CD8-positive, alpha-beta memory T cell (primary cell): ENCODE results near the gene SLC2A13. TPM values are rescaled to one million over a fixed set of nuclear protein-coding genes. Genes with fewer than 3 reads are reported as not detected.
"Not testable (repeated sequence)": the region's sequence is repeated elsewhere in the genome, so short reads cannot be mapped to it uniquely, and the experiment has no call there.

ENCODE experiments used
- CTCF ChIA-PET: fragments of 350-600 bp; sonication (Branson Sonifier 250); formaldehyde crosslinking; loops from one replicate; lab custom pipeline; 2021; ENCODE audit warnings: antibody characterized with exemption; lab: Charles Lee
- POLR2A ChIA-PET: fragments of 350-600 bp; sonication (Branson Sonifier 250); formaldehyde crosslinking; loops from one replicate; lab custom pipeline; 2021; ENCODE audit warnings: antibody characterized with exemption; lab: Charles Lee
- DNase-seq, 5 donors: peaks; one replicate each; pipeline versions ENCODE4 v3.0.0 to v3.0.0-alpha.2; 2020 to 2022; ENCODE audit warnings: mixed read lengths in 1 of 5
- H3K27ac ChIP-seq: one replicate; pipeline ENCODE4 v1.7.0; 2013; ENCODE audit warnings: low read depth, mild to moderate bottlenecking, low read length, moderate library complexity
- H3K27me3 ChIP-seq: 2 replicates; pipeline ENCODE4 v1.7.0; 2013; ENCODE audit warnings: low read length, mild to moderate bottlenecking; ENCODE audit not compliant: insufficient read depth, poor library complexity, severe bottlenecking
- H3K36me3 ChIP-seq: 2 replicates; pipeline ENCODE4 v1.7.0; 2013; ENCODE audit warnings: mild to moderate bottlenecking, low read length, moderate library complexity; ENCODE audit not compliant: insufficient read depth
- H3K4me1 ChIP-seq: 2 replicates; pipeline ENCODE4 v1.7.0; 2013; ENCODE audit warnings: mild to moderate bottlenecking, low read length, moderate library complexity; ENCODE audit not compliant: insufficient read depth
- H3K4me3 ChIP-seq: 2 replicates; pipeline ENCODE4 v1.7.0; 2013; ENCODE audit warnings: mild to moderate bottlenecking, low read length
- H3K9me3 ChIP-seq: 2 replicates; pipeline ENCODE4 v1.7.0; 2013; ENCODE audit warnings: mild to moderate bottlenecking, low read length
- H3K27ac Mint-ChIP-seq, 8 donors: one replicate each; pipeline ENCODE4 v1.8.0; 2020 to 2021; ENCODE audit warnings: mixed read lengths in 8 of 8, mild to moderate bottlenecking in 6 of 8, inconsistent platforms in 3 of 8, moderate library complexity in 3 of 8
- H3K27me3 Mint-ChIP-seq, 2 donors: one replicate each; pipeline ENCODE4 v1.8.0; 2020 to 2021; ENCODE audit warnings: mixed read lengths in 2 of 2, mild to moderate bottlenecking in 1 of 2, moderate library complexity in 1 of 2
- H3K36me3 Mint-ChIP-seq, 3 donors: one replicate each; pipeline ENCODE4 v1.8.0; 2020 to 2021; ENCODE audit warnings: mixed read lengths in 3 of 3, inconsistent platforms in 1 of 3, mild to moderate bottlenecking in 1 of 3
- H3K4me1 Mint-ChIP-seq, 3 donors: one replicate each; pipeline ENCODE4 v1.8.0; 2020 to 2021; ENCODE audit warnings: mixed read lengths in 3 of 3, inconsistent platforms in 1 of 3, mild to moderate bottlenecking in 1 of 3
- H3K4me3 Mint-ChIP-seq, 7 donors: one replicate each; pipeline ENCODE4 v1.8.0; 2020 to 2021; ENCODE audit warnings: mixed read lengths in 7 of 7, mild to moderate bottlenecking in 6 of 7, moderate library complexity in 4 of 7, inconsistent platforms in 2 of 7
- H3K9me3 Mint-ChIP-seq, 5 donors: one replicate each; pipeline ENCODE4 v1.8.0; 2020 to 2022; ENCODE audit warnings: mixed read lengths in 5 of 5, mild to moderate bottlenecking in 3 of 5, moderate library complexity in 2 of 5, inconsistent platforms in 1 of 5
- polyA plus RNA-seq: library from polyadenylated mRNA; unstranded; fragments of 300-500 nt; fragmentation: Illumina TruSeq; gene quantifications from one replicate; pipeline ENCODE4 v1.2.3, GENCODE V29; 2021
- total RNA-seq, 2 experiments: library from RNA; stranded (reverse); gene quantifications; one replicate each; pipeline ENCODE4 v1.2.3, GENCODE V29; 2021

The SLC2A13 gene
- total and polyA plus RNA-seq, 3 experiments from 2014 or later = 2.1 to 6.5 (median 6.3) TPM

GRCh38 chr12:39772821-39773259, 333.0 kb downstream of the SLC2A13 start:
- Mint-ChIP-seq H3K4me3 (no peak overlapping the region), H3K27ac (no peak overlapping the region), H3K4me1 (no peaks in the 10 kb centered on the region), H3K27me3 (no peaks in the 10 kb centered on the region), H3K36me3 (no peaks in the 10 kb centered on the region), H3K9me3 (no peaks in the 10 kb centered on the region)
- H3K27ac ChIP-seq = no peak overlapping the region
- CTCF ChIA-PET = no interaction called here
- no peaks in the 10 kb centered on the region for H3K36me3 ChIP-seq
- H3K9me3 ChIP-seq = no peaks in the 10 kb centered on the region
- POLR2A ChIA-PET = no interaction called here
- H3K4me1 ChIP-seq = no peaks in the 10 kb centered on the region
- H3K27me3 ChIP-seq = no peaks in the 10 kb centered on the region
- no peak overlapping the region for H3K4me3 ChIP-seq
- DNase-seq = no peak

GRCh38 chr12:39771456-39771855, 334.4 kb downstream of the SLC2A13 start:
- Mint-ChIP-seq H3K27ac (peak overlapping the region in 1 of 8 donors; percentile 19), H3K36me3 (no peaks in the 10 kb centered on the region), H3K9me3 (no peaks in the 10 kb centered on the region), H3K4me3 (no peak overlapping the region), H3K27me3 (no peaks in the 10 kb centered on the region), H3K4me1 (no peaks in the 10 kb centered on the region)
- H3K27ac ChIP-seq = no peak overlapping the region
- H3K9me3 ChIP-seq = no peaks in the 10 kb centered on the region
- no peak overlapping the region for H3K4me3 ChIP-seq
- DNase-seq = no peak
- no peaks in the 10 kb centered on the region for H3K4me1 ChIP-seq
- CTCF ChIA-PET = no interaction called here
- no peaks in the 10 kb centered on the region for H3K27me3 ChIP-seq
- no peaks in the 10 kb centered on the region for H3K36me3 ChIP-seq
- POLR2A ChIA-PET = no interaction called here

GRCh38 chr12:39764944-39765560, 340.8 kb downstream of the SLC2A13 start:
- no peak overlapping the region for H3K4me3 ChIP-seq
- POLR2A ChIA-PET = no interaction called here
- DNase-seq = peak in 1 of 5 donors; percentile 1
- H3K4me1 Mint-ChIP-seq = no peaks in the 10 kb centered on the region
- no peaks in the 10 kb centered on the region for H3K9me3 Mint-ChIP-seq
- CTCF ChIA-PET = no interaction called here
- no peaks in the 10 kb centered on the region for H3K36me3 ChIP-seq
- H3K27ac ChIP-seq = no peak overlapping the region
- H3K4me3 Mint-ChIP-seq = no peak overlapping the region
- H3K27me3 ChIP-seq = no peaks in the 10 kb centered on the region
- no peak overlapping the region for H3K27ac Mint-ChIP-seq
- no peaks in the 10 kb centered on the region for H3K27me3 Mint-ChIP-seq
- peaks cover 0 to 11% (median 6%) of the 10 kb centered on the region in 3 donors for H3K36me3 Mint-ChIP-seq
- H3K4me1 ChIP-seq = no peaks in the 10 kb centered on the region
- H3K9me3 ChIP-seq = no peaks in the 10 kb centered on the region

GRCh38 chr12:39763890-39764169, 342.1 kb downstream of the SLC2A13 start:
- Histone ChIP-seq H3K27ac (no peak overlapping the region), H3K4me3 (no peak overlapping the region), H3K9me3 (no peaks in the 10 kb centered on the region), H3K36me3 (no peaks in the 10 kb centered on the region), H3K27me3 (no peaks in the 10 kb centered on the region), H3K4me1 (no peaks in the 10 kb centered on the region)
- ChIA-PET CTCF (no interaction called here), POLR2A (no interaction called here)
- DNase-seq = no peak
- Mint-ChIP-seq H3K36me3 (peaks cover 0 to 14% (median 8%) of the 10 kb centered on the region in 3 donors), H3K9me3 (no peaks in the 10 kb centered on the region), H3K4me3 (no peak overlapping the region), H3K27me3 (no peaks in the 10 kb centered on the region), H3K27ac (no peak overlapping the region), H3K4me1 (no peaks in the 10 kb centered on the region)

- ChIA-PET POLR2A (no interaction called here), CTCF (no interaction called here)
- no peak for DNase-seq
- H3K27ac Mint-ChIP-seq = no peak overlapping the region
- no peaks in the 10 kb centered on the region for H3K9me3 Mint-ChIP-seq
- Histone ChIP-seq H3K4me1 (no peaks in the 10 kb centered on the region), H3K27ac (no peak overlapping the region), H3K36me3 (no peaks in the 10 kb centered on the region), H3K4me3 (no peak overlapping the region), H3K27me3 (no peaks in the 10 kb centered on the region), H3K9me3 (no peaks in the 10 kb centered on the region)
- H3K27me3 Mint-ChIP-seq = no peaks in the 10 kb centered on the region
- H3K4me3 Mint-ChIP-seq = no peak overlapping the region
- H3K4me1 Mint-ChIP-seq = no peaks in the 10 kb centered on the region
- H3K36me3 Mint-ChIP-seq = peaks cover 0 to 14% (median 8%) of the 10 kb centered on the region in 3 donors
Measured at GRCh38 chr12:39763071-39763889, 342.6 kb downstream of the SLC2A13 start.

- Histone ChIP-seq H3K9me3 (no peaks in the 10 kb centered on the region), H3K4me3 (no peak overlapping the region), H3K27ac (no peak overlapping the region), H3K4me1 (no peaks in the 10 kb centered on the region), H3K36me3 (no peaks in the 10 kb centered on the region), H3K27me3 (no peaks in the 10 kb centered on the region)
- ChIA-PET POLR2A (no interaction called here), CTCF (no interaction called here)
- Mint-ChIP-seq H3K27me3 (peaks cover 0 to under 1% of the 10 kb centered on the region in 2 donors), H3K36me3 (peaks cover 2 to 5% (median 4%) of the 10 kb centered on the region in 3 donors), H3K27ac (no peak overlapping the region), H3K4me3 (no peak overlapping the region), H3K4me1 (no peaks in the 10 kb centered on the region), H3K9me3 (no peaks in the 10 kb centered on the region)
- no peak for DNase-seq
Measured at GRCh38 chr12:39755478-39755877, 350.4 kb downstream of the SLC2A13 start.

- Mint-ChIP-seq H3K9me3 (peaks cover 0 to 5% (median 0%) of the 10 kb centered on the region in 5 donors), H3K27me3 (peaks cover 0 to 1% of the 10 kb centered on the region in 2 donors), H3K4me1 (no peaks in the 10 kb centered on the region), H3K27ac (no peak overlapping the region), H3K36me3 (peaks cover 0 to 19% (median 2%) of the 10 kb centered on the region in 3 donors), H3K4me3 (no peak overlapping the region)
- no peak for DNase-seq
- Histone ChIP-seq H3K9me3 (no peaks in the 10 kb centered on the region), H3K27ac (no peak overlapping the region), H3K36me3 (no peaks in the 10 kb centered on the region), H3K4me1 (no peaks in the 10 kb centered on the region), H3K27me3 (no peaks in the 10 kb centered on the region), H3K4me3 (no peak overlapping the region)
- CTCF ChIA-PET = no interaction called here
- POLR2A ChIA-PET = no interaction called here
Measured at GRCh38 chr12:39752482-39753137, 353.3 kb downstream of the SLC2A13 start.

GRCh38 chr12:39746151-39746550, 359.7 kb downstream of the SLC2A13 start:
- DNase-seq, H3K9me3 ChIP-seq, H3K27me3 Mint-ChIP-seq, H3K27me3 ChIP-seq, H3K4me3 Mint-ChIP-seq, H3K4me1 Mint-ChIP-seq, H3K36me3 ChIP-seq, POLR2A ChIA-PET, H3K4me3 ChIP-seq, H3K4me1 ChIP-seq, H3K27ac ChIP-seq, CTCF ChIA-PET, H3K27ac Mint-ChIP-seq: not testable (repeated sequence)
- H3K36me3 Mint-ChIP-seq = peaks cover 2 to 31% (median 8%) of the 10 kb centered on the region in 3 donors
- H3K9me3 Mint-ChIP-seq = peaks cover 0 to 15% (median 9%) of the 10 kb centered on the region in 5 donors
